Chondrocyte (in vitro differentiated cells): ENCODE results near the gene HIGD1C. TPM values are rescaled to one million over a fixed set of nuclear protein-coding genes. Genes with fewer than 3 reads are reported as not detected.
"Not testable (repeated sequence)": the region's sequence is repeated elsewhere in the genome, so short reads cannot be mapped to it uniquely, and the experiment has no call there.

ENCODE experiments used
- DNase-seq: peaks from one replicate; pipeline ENCODE4 v3.0.0; 2021; ENCODE audit warnings: mixed read lengths, low spot score
- H3K27ac Mint-ChIP-seq: one replicate; pipeline ENCODE4 v1.8.0; 2021; ENCODE audit warnings: mild to moderate bottlenecking, moderate library complexity, mixed read lengths; ENCODE audit not compliant: unreplicated experiment
- H3K27me3 Mint-ChIP-seq: 2 replicates; pipeline ENCODE4 v1.8.0; 2021; ENCODE audit warnings: low read depth, mixed read lengths
- H3K36me3 Mint-ChIP-seq: 2 replicates; pipeline ENCODE4 v1.8.0; 2021; ENCODE audit warnings: low read depth, mixed read lengths
- H3K4me1 Mint-ChIP-seq: 2 replicates; pipeline ENCODE4 v1.8.0; 2021; ENCODE audit warnings: low read depth, mild to moderate bottlenecking, mixed read lengths
- H3K4me3 Mint-ChIP-seq: one replicate; pipeline ENCODE4 v1.8.0; 2021; ENCODE audit warnings: mild to moderate bottlenecking, moderate library complexity, mixed read lengths; ENCODE audit not compliant: unreplicated experiment
- H3K9me3 Mint-ChIP-seq: 2 replicates; pipeline ENCODE4 v1.8.0; 2021; ENCODE audit warnings: low read depth, mixed read lengths
- total RNA-seq: library from RNA; stranded (reverse); gene quantifications from 3 replicates; pipeline ENCODE4 v1.2.1, GENCODE V29; 2021
- TF ChIP-seq, protein P1 (sequence below): fragments of 200-600 bp; sonication (generic); IDR thresholded peaks from 2 replicates; pipeline ENCODE4 v1.5.0; 2021; ENCODE audit warnings: antibody characterized with exemption, mild to moderate bottlenecking, moderate library complexity

HIGD1C gene
- total RNA-seq, 1 donor from 2014 or later: not detected

DNA sequence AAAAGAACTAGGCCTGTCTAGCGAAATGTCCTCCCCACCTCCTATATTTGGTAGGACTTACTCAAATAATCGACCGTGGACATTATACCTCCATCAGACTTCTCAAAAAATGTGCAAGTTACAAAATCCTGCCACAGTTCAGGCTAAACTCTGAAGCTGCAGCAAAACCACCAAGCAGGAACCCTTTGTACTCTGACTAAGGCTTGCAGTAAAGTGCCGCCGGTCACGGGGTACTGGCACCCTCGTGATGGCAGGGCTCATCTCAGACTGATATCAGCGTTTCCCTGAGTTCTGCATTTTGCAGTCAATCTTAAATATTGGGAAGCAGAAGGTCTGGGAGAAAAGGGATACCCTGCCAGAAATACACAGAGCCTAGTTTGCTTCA lies 56.7 kb downstream of the HIGD1C start:
- TF ChIP-seq, protein P1, sequence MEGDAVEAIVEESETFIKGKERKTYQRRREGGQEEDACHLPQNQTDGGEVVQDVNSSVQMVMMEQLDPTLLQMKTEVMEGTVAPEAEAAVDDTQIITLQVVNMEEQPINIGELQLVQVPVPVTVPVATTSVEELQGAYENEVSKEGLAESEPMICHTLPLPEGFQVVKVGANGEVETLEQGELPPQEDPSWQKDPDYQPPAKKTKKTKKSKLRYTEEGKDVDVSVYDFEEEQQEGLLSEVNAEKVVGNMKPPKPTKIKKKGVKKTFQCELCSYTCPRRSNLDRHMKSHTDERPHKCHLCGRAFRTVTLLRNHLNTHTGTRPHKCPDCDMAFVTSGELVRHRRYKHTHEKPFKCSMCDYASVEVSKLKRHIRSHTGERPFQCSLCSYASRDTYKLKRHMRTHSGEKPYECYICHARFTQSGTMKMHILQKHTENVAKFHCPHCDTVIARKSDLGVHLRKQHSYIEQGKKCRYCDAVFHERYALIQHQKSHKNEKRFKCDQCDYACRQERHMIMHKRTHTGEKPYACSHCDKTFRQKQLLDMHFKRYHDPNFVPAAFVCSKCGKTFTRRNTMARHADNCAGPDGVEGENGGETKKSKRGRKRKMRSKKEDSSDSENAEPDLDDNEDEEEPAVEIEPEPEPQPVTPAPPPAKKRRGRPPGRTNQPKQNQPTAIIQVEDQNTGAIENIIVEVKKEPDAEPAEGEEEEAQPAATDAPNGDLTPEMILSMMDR: no peak
- Mint-ChIP-seq H3K27me3 (no peaks in the 10 kb centered on the region), H3K9me3 (no peaks in the 10 kb centered on the region), H3K4me1 (peaks cover 24% of the 10 kb centered on the region), H3K4me3 (no peak overlapping the region), H3K27ac (peak overlapping the region; percentile 13), H3K36me3 (peaks cover 3% of the 10 kb centered on the region)
- DNase-seq: no peak

DNA sequence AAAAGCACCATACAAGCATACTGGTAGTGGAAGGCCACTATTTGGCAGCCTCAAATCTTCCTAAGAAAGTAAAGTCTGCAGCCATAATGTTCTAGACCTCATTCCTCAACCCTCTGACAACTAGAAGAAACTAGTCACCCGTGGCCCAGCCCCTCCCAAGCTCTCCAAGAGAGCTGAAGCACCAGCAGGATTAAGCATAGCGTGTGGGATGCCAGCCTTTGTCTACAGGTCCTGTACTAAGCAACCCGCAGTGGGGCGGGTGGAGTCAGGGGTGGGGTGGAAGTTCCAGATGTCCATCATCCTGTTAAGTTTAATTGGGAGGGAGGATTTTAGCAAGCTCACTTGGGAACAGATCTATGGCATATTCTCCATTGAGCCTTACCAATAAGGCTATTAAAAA lies 59.6 kb downstream of the HIGD1C start:
- Mint-ChIP-seq H3K36me3 (peaks cover 1% of the 10 kb centered on the region), H3K4me3 (no peak overlapping the region), H3K27ac (no peak overlapping the region), H3K4me1 (peaks cover 19% of the 10 kb centered on the region), H3K27me3 (no peaks in the 10 kb centered on the region), H3K9me3 (no peaks in the 10 kb centered on the region)
- no peak for DNase-seq
- TF ChIP-seq, protein P1: no peak

DNA sequence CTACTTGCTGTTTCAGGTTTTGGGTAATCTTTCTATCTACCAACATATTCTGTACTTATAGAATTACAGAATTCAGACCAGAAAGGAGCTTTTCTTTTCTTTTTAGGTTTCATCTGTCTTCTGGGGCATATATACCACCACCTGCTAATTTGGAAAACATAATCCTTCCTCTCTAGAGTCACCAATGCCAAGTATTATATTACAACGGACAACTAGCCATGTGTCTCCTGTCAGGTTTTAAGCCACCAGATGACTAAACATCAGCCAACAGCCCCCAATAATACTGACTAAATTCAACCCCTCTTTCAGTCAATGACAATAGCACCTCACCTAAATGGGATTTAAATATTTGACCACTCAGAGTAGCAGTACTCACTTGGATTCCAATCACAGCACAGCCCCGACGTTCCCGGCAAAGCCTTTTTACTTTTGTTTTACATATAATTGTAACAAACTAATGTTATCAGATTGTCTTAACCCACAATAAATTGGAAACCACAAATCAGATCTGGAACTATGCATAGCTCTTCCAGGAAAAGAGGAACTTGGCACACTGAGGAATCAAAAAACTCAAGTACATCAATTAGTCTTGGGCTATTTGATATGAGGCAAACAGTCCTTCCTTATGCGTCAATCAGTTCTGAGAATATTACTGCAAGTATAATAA lies 60.4 kb downstream of the HIGD1C start:
- DNase-seq: no peak
- Mint-ChIP-seq H3K4me1 (peaks cover 22% of the 10 kb centered on the region), H3K27me3 (no peaks in the 10 kb centered on the region), H3K27ac (no peak overlapping the region), H3K9me3 (no peaks in the 10 kb centered on the region), H3K36me3 (no peaks in the 10 kb centered on the region), H3K4me3 (no peak overlapping the region)
- TF ChIP-seq, protein P1: no peak

DNA sequence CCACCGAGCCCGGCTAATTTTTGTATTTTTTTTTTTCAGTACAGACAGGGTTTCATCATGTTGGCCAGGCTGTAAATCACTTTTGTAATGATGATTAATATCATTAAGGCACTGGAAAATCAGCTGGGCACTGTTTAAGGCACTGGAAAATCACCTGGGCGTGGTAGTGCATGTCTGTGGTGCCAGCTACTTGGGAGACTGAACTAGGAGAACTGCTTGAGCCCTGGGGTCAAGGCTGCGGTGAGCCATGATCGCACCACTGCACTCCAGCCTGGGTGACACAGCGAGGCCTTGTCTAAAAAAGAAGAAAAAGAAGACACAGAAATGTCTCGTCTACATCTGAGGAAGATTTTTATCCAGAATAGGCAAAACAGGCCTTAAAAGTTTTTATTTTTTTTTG lies 61.1 kb downstream of the HIGD1C start:
- TF ChIP-seq, protein P1: no peak
- Mint-ChIP-seq H3K4me3 (no peak overlapping the region), H3K27ac (no peak overlapping the region), H3K27me3 (no peaks in the 10 kb centered on the region), H3K36me3 (no peaks in the 10 kb centered on the region), H3K4me1 (peaks cover 22% of the 10 kb centered on the region), H3K9me3 (no peaks in the 10 kb centered on the region)
- no peak for DNase-seq

DNA sequence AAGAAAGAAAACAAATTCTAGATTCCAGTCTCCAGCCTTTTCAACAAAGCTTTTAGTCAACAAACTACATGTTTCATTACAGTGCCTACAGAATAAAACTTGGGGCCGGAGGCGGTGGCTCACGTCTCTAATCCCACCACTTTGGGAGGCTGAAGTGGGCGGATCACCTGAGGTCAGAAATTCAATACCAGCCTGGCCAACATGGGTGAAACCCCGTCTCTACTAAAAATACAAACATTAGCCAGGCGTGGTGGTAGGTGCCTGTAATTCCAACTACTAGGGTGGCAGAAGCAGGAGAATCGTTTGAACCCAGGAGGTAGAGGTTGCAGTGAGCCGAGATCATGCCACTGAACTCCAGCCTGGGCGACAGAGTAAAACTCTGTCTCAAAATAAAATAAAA lies 62.1 kb downstream of the HIGD1C start:
- not testable (repeated sequence) for H3K36me3 Mint-ChIP-seq, H3K4me3 Mint-ChIP-seq, H3K9me3 Mint-ChIP-seq, H3K27me3 Mint-ChIP-seq, DNase-seq, H3K27ac Mint-ChIP-seq
- H3K4me1 Mint-ChIP-seq: peaks cover 16% of the 10 kb centered on the region

DNA sequence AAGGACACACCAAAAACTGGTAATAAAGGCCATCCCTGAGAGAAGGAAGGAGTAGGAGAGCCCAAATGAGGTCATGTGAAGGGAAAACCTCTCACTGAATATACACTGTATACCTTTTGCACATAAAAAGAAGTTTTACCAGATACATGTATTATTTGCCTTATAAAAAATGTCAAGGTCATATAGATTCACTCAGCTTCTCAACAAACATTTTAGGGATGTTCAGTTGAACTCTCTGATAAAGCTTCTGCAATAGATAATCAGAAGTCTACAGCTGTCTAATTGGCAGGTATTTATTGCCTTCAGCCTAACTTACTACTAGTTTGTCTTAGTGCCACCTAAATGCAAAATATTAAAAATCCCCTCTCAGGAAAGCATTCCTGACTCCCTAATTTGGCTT lies 65.1 kb downstream of the HIGD1C start:
- Mint-ChIP-seq H3K9me3 (no peaks in the 10 kb centered on the region), H3K27me3 (no peaks in the 10 kb centered on the region), H3K27ac (no peak overlapping the region), H3K36me3 (no peaks in the 10 kb centered on the region), H3K4me1 (peaks cover 6% of the 10 kb centered on the region), H3K4me3 (no peak overlapping the region)
- TF ChIP-seq, protein P1: no peak
- DNase-seq: no peak
